Gastroesophageal sphincter (tissue), 3 donors: Measurements from ENCODE around the gene DCAF11.

Experiments
- CTCF ChIP-seq, 4 experiments: fragments of 200-600 bp in 2 of 4; fragments of 450-650 bp in 2 of 4; sonication (generic) in 1 of 4; IDR thresholded peaks; one replicate each; pipeline ENCODE4 v1.5.1; 2017 to 2019; ENCODE audit warnings: antibody characterized with exemption in 4 of 4, mild to moderate bottlenecking in 2 of 4, moderate library complexity in 2 of 4
- EP300 ChIP-seq: sonication (generic); formaldehyde crosslinking; IDR thresholded peaks from one replicate; pipeline ENCODE4 v1.6.1; 2017; ENCODE audit warnings: antibody characterized with exemption, mild to moderate bottlenecking
- POLR2A ChIP-seq, 2 donors: fragments of 450-650 bp; IDR thresholded peaks; one replicate each; pipeline ENCODE4 v1.6.1; 2017; ENCODE audit warnings: antibody characterized with exemption in 2 of 2, mild to moderate bottlenecking in 2 of 2, moderate library complexity in 1 of 2
- POLR2AphosphoS5 ChIP-seq: sonication (generic); formaldehyde crosslinking; IDR thresholded peaks from one replicate; pipeline ENCODE4 v1.6.1; 2017; ENCODE audit warnings: antibody characterized with exemption

GRCh38 chr14:24149302-24149969, 34.9 kb downstream of the DCAF11 start:
- TF ChIP-seq POLR2AphosphoS5 = no peak
- no peak for TF ChIP-seq POLR2A (IDR thresholded peaks at IDR 0.05)
- TF ChIP-seq CTCF (IDR thresholded peaks at IDR 0.05) = no peak
- TF ChIP-seq EP300 = no peak
